Small intestine (tissue), 7 donors: ENCODE results near the gene KCNQ5. TPM values are rescaled to one million over a fixed set of nuclear protein-coding genes. Genes with fewer than 3 reads are reported as not detected.

Experiments used
- DNase-seq, 2 donors: peaks; one replicate each; pipeline versions ENCODE4 v3.0.0 to v3.0.0-alpha.2; 2013
- FAIRE-seq: peaks from 2 replicates; lab custom pipeline; 2012; peaks lifted over from hg19 to GRCh38; lab: Jason Lieb, UNC
- H3K27ac ChIP-seq, 3 donors: one replicate each; pipeline ENCODE4 v1.5.1; 2013; ENCODE audit warnings: low read length in 2 of 3, mild to moderate bottlenecking in 2 of 3, control low read depth in 1 of 3, inconsistent platforms in 1 of 3, low read depth in 1 of 3, moderate library complexity in 1 of 3
- H3K27me3 ChIP-seq, 3 donors: one replicate each; pipeline ENCODE4 v1.6.1; 2013; ENCODE audit warnings: low read length in 3 of 3, inconsistent platforms in 1 of 3; ENCODE audit not compliant: control insufficient read depth in 3 of 3, insufficient read depth in 3 of 3
- H3K36me3 ChIP-seq, 3 donors: one replicate each; pipeline ENCODE4 v1.6.1; 2013; ENCODE audit warnings: low read length in 3 of 3, inconsistent platforms in 1 of 3, low read depth in 1 of 3, mild to moderate bottlenecking in 1 of 3, moderate library complexity in 1 of 3; ENCODE audit not compliant: control insufficient read depth in 3 of 3, insufficient read depth in 2 of 3
- H3K4me1 ChIP-seq, 3 donors: one replicate each; pipeline ENCODE4 v1.6.1; 2013; ENCODE audit warnings: low read length in 2 of 3, inconsistent platforms in 1 of 3, low read depth in 1 of 3, mild to moderate bottlenecking in 1 of 3, moderate library complexity in 1 of 3; ENCODE audit not compliant: control insufficient read depth in 3 of 3, insufficient read depth in 2 of 3
- H3K4me3 ChIP-seq, 3 donors: one replicate each; pipeline ENCODE4 v1.5.1; 2013; ENCODE audit warnings: low read length in 3 of 3, control low read depth in 1 of 3, inconsistent platforms in 1 of 3, low read depth in 1 of 3, mild to moderate bottlenecking in 1 of 3, moderate library complexity in 1 of 3
- H3K9me3 ChIP-seq, 2 donors: one replicate each; pipeline ENCODE4 v1.6.1; 2013; ENCODE audit warnings: low read depth in 1 of 2, low read length in 1 of 2; ENCODE audit not compliant: control insufficient read depth in 2 of 2, insufficient read depth in 1 of 2
- WGBS, 3 donors: extraction: QIAGEN DNeasy Blood & Tissue Kit; methylation state at CpG; one replicate each; pipeline ENCODE4 v1.1.7; 2013; 5-methylcytosine and 5-hydroxymethylcytosine counted together
- polyA plus RNA-seq, 4 donors: library from polyadenylated mRNA; stranded (reverse) in 3 of 4; unstranded in 1 of 4; fragments of 200-250 nt in 3 of 4; fragments of 120-200 nt in 1 of 4; gene quantifications; one replicate each; pipeline versions ENCODE4 v1.2.1 to v1.2.3, GENCODE V29; 2013
- donor health status: healthy with polysubstance abuse.
- donor health status: control.
- donor health status: control.
- donor health status: Bipolar disorder and iron deficiency.
- donor health status: healthy.

Gene KCNQ5
- polyA plus RNA-seq, 4 donors: 0.27 to 0.92 TPM; not detected in 2

GRCh38 chr6:72654071-72654621 lies 32.3 kb downstream of the KCNQ5 start:
- WGBS, 3 donors: 60 to 81% (median 79%) methylated on average over 2 of the region's 2 CpGs
- Histone ChIP-seq H3K4me1 (no peaks in the 10 kb centered on the region), H3K27me3 (no peaks in the 10 kb centered on the region), H3K36me3 (no peaks in the 10 kb centered on the region), H3K4me3 (no peak overlapping the region), H3K9me3 (no peaks in the 10 kb centered on the region), H3K27ac (no peak overlapping the region)
- FAIRE-seq (no peak), DNase-seq (no peak)

GRCh38 chr6:72657407-72658197 lies 35.7 kb downstream of the KCNQ5 start:
- DNase-seq: no peak
- 71 to 90% (median 82%) methylated on average over 3 of the region's 3 CpGs for WGBS, 3 donors
- H3K27me3 ChIP-seq: no peaks in the 10 kb centered on the region
- no peaks in the 10 kb centered on the region for H3K9me3 ChIP-seq
- no peak overlapping the region for H3K4me3 ChIP-seq
- no peaks in the 10 kb centered on the region for H3K4me1 ChIP-seq
- H3K36me3 ChIP-seq: no peaks in the 10 kb centered on the region
- no peak overlapping the region for H3K27ac ChIP-seq
- no peak for FAIRE-seq

- Histone ChIP-seq H3K36me3 (no peaks in the 10 kb centered on the region), H3K27ac (no peak overlapping the region), H3K4me3 (no peak overlapping the region), H3K9me3 (no peaks in the 10 kb centered on the region), H3K27me3 (no peaks in the 10 kb centered on the region), H3K4me1 (no peaks in the 10 kb centered on the region)
- WGBS, 3 donors: 90 to 93% (median 92%) methylated on average over 5 of the region's 5 CpGs
- DNase-seq (no peak), FAIRE-seq (no peak)
Observed at GRCh38 chr6:72659754-72660153, 37.9 kb downstream of the KCNQ5 start.

- Histone ChIP-seq H3K4me1 (no peaks in the 10 kb centered on the region), H3K9me3 (no peaks in the 10 kb centered on the region), H3K27me3 (no peaks in the 10 kb centered on the region), H3K36me3 (no peaks in the 10 kb centered on the region), H3K4me3 (no peak overlapping the region), H3K27ac (no peak overlapping the region)
- WGBS, 3 donors: 54 to 73% (median 71%) methylated on average over 1 of the region's 1 CpG
- FAIRE-seq (no peak), DNase-seq (no peak)
Observed at GRCh38 chr6:72661411-72661810, 39.5 kb downstream of the KCNQ5 start.

- WGBS, 3 donors: 81 to 94% (median 89%) methylated on average over 3 of the region's 3 CpGs
Observed at GRCh38 chr6:72665599-72665998, 43.7 kb downstream of the KCNQ5 start.

GRCh38 chr6:72669324-72669723 lies 47.5 kb downstream of the KCNQ5 start:
- Histone ChIP-seq H3K9me3 (no peaks in the 10 kb centered on the region), H3K36me3 (no peaks in the 10 kb centered on the region), H3K4me1 (no peaks in the 10 kb centered on the region), H3K4me3 (no peak overlapping the region), H3K27me3 (no peaks in the 10 kb centered on the region), H3K27ac (no peak overlapping the region)
- FAIRE-seq (no peak), DNase-seq (no peak)
- 68 to 82% (median 80%) methylated on average over 3 of the region's 3 CpGs for WGBS, 3 donors

More at GRCh38 chr6:72665599-72665998, 43.7 kb downstream of the KCNQ5 start:
- Histone ChIP-seq H3K4me3 (no peak overlapping the region), H3K36me3 (no peaks in the 10 kb centered on the region), H3K9me3 (no peaks in the 10 kb centered on the region), H3K27me3 (no peaks in the 10 kb centered on the region), H3K27ac (no peak overlapping the region), H3K4me1 (no peaks in the 10 kb centered on the region)
- FAIRE-seq (no peak), DNase-seq (no peak)

- H3K36me3 ChIP-seq: no peaks in the 10 kb centered on the region
- 54 to 73% (median 72%) methylated on average over 1 of the region's 1 CpG for WGBS, 3 donors
- no peaks in the 10 kb centered on the region for H3K9me3 ChIP-seq
- FAIRE-seq (no peak), DNase-seq (no peak)
- H3K27me3 ChIP-seq: no peaks in the 10 kb centered on the region
- no peak overlapping the region for H3K27ac ChIP-seq
- no peaks in the 10 kb centered on the region for H3K4me1 ChIP-seq
- H3K4me3 ChIP-seq: no peak overlapping the region
Observed at GRCh38 chr6:72672906-72673305, 51.0 kb downstream of the KCNQ5 start.

- no peaks in the 10 kb centered on the region for H3K36me3 ChIP-seq
- DNase-seq (no peak), FAIRE-seq (no peak)
- H3K27ac ChIP-seq: no peak overlapping the region
- H3K4me1 ChIP-seq: no peaks in the 10 kb centered on the region
- no peaks in the 10 kb centered on the region for H3K9me3 ChIP-seq
- 90 to 91% (median 90%) methylated on average over 1 of the region's 1 CpG for WGBS, 3 donors
- no peak overlapping the region for H3K4me3 ChIP-seq
- no peaks in the 10 kb centered on the region for H3K27me3 ChIP-seq
Observed at GRCh38 chr6:72674842-72675241, 53.0 kb downstream of the KCNQ5 start.
